Measurements from ENCODE around the gene VSTM2L.
A peak's percentile ranks its signal among the peaks of the same experiment; 100 is the strongest.

Gene VSTM2L

DNA sequence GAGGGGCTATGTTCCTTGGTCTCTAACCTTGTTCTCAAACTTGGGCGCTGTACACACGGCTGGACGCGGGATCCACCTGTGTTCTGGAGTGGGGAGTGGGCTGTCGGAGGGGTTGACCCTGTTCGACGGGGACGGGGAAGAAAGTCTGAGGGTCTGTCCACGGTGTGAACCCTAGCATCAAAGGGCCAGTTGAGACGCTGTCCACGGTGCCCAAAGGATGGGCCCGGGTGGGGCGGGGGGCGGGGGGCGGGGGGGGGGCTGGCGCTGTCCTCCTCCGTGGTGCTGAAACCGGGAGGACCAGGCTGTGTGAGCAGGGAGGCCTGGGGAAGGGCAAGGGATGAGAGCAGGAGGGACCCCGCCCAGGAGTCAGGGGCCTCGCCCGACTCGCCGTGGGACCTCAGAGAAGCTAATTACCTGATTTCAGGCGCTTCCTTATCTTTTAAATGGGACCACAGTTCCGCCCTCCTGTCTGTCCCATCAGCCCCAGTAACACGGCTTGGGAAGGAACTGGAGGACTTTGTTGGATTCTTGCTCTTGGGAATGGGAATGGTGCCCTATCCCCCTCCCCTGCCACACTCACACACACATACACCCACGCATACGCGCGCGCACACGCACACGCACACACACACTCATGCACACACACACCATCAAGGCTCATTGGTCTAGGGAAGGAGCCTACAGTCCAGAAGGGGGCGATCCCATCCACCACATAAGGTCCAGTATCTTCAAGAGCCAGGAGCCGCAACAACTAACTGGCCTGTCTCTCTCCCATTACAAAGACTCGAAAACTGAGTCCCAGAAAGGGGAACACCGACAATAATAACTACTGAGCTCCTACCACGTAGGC lies 1.0 kb upstream of the VSTM2L start:
- DNase-seq: no peak

GRCh38 chr20:37903317-37904007 lies 535 bp downstream of the VSTM2L start:
- DNase-seq: no peak

GRCh38 chr20:37904008-37904642 lies 1.2 kb downstream of the VSTM2L start:
- DNase-seq: no peak

DNA sequence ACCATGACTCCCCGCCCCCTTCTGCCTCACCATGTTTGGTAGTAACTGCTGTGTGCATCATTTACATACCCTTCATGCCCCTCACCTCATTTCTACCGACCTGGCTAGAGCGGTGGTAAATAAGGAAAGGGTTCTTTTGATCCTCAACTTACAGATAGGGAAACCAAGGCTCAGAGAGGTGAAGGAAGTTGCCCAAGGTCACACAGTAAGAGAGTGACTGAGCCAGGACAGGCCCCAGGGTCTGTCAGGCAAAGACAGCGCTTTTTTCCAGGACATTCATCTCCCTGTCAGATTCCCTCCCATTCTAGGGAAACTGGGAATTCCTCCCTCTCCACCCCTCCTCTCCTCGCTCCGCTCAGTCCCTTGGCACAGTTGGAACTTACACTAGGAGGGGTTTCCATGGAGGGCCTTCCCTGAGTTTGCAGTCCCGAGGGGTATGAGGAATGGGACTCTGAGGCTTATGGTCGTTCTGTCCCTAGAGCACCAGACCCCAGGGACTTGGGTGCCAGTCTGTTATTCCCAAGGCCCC lies 2.0 kb downstream of the VSTM2L start:
- DNase-seq: no peak

DNA sequence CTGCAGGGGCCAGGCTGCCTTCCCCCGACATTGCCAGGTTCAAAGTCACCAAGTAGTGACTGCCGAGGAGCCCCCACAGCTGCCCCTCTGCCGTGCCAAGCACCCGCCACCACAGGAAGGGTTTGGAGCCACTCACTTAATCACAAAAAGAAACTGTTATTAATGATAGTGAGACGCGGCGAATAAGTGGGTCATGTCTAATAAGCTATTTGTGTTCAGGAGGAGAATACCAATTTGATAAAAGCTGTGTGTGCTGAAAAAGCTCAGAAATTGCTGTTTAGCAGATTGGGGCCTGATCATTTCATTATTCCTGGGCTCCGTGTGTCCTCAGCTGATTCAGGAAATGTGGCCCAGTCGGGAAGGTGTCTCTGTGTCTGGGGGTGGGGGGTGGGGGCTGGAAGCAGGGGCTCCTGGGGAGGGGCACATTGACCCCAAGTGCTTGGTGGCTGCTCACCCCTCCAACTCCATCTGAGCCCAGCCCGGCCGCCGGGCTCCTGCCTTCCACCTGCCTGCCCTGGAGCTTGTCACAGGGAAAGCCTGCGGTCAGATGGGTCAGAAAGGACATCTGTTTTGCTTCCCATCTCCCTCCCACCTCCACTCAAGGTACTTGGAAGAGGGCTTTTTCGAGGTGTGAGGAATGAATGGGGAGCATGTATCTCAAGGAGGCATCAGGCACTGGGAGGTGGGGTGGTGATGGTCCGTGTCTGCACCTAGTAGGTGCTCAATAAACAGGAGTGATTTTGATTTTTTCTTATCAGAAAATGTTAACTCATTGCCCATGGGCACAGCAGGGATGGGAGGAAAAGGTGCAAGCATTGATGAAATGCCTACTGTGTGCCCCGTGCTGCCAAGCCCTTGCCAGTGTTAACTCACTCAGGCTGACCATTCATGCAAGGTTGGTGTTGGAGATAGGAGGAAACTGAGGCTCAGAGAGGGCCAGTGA lies 3.0 kb downstream of the VSTM2L start:
- DNase-seq: no peak

GRCh38 chr20:37907330-37907676 lies 4.4 kb downstream of the VSTM2L start:
- DNase-seq: no peak

- DNase-seq: no peak
Measured at GRCh38 chr20:37907677-37908401, 4.9 kb downstream of the VSTM2L start.

DNA sequence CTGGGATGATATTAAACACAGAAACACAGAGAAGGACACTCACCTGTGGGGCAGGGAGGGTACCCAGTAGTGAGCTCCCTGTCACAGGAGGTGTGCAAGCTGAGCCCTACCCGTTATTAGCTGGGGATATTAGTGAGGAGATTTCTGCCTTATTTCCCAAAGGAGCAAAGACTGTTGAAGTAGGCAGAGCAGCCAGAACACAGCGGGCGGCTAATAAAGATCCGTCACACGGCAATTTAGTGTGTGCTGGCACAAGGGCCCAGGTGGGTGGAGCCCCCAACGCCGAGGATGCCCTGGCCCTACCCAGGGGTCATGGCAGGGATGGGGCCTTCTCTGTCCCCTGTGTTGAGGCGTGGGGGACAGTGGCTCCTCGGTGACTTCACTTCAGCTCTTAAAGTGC lies 8.3 kb downstream of the VSTM2L start:
- no peak for DNase-seq

DNA sequence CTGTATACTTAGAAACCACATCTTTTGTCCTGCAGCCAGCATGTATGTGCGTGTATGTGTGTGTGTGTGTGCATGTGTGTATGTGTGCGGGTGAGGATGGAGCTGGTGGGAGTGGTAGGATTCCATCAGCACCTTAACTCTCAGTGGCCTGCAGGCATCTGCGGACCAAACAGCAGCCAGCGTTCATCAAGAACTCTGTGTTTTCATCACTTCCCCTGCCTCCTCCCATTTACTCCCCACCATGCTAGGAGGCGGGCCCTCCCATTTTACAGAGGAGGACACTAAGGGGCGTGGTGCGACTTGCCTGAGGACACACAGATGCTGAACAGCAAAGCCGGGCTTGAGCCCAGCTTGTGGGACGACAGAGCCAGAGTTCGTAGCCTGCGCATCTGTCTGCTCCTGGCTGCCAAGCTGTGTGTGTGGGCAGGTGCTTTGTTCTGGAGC lies 8.9 kb downstream of the VSTM2L start:
- DNase-seq: no peak

DNA sequence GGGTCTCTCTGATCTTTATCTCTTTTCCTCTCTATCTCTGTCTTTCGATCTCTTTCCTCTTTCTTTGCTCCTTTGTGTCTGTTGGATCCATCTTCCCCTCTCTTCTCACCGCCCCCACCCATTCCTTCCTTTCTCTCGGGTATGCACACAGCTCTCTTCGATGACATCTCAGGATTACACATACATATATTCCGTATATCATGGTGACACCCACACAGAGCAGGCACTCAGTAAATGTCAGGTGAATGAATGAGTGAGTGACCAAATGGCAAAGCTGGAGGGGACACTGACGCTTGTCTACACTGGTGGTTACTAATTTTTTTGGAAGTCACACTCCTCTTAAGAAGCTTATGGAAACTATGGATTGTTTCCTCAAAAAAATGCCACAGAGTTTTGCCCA lies 9.9 kb downstream of the VSTM2L start:
- no peak for DNase-seq

DNA sequence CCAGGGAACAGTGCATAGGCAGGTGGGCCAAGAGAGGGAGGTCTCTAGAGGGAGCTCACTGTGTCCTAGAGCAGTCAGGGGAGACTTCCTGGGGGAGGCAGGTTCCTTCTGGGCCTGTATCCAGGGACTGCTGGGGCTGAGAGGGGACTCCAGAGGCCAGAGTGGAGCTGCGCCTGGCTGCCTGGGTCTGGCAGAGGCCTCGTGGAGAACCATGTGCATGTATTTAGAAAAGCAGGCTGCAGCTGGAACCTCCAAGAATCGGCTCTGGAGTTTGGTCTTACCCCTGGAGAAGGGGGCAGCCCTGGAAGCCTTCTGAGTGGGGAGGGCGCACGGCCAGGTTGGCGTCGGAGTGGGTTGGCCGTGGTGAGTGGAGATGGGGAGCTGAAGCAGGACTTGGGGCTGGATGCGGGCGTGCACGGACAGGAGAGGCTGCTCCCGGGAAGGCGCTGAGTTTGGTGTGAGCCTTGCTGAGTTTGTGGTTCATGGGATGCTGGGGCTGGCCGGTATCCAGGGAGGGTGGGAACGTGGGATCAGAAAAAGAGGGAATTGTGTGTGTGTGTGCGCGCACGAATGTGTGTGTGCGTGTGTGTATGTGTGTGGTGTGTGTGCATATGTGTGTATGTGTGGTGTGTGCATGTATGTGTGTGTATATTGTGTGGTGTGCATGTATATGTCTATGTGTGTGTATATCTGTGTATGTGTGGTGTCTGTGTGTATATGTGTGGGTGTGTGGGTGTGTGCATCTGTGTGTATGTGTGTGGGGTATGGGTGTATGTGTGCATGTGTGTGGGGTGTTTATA lies 10.8 kb downstream of the VSTM2L start:
- DNase-seq: no peak

- no peak for DNase-seq
Measured at GRCh38 chr20:37914367-37914671, 11.4 kb downstream of the VSTM2L start.

GRCh38 chr20:37914672-37915433 lies 11.9 kb downstream of the VSTM2L start:
- peak; percentile 32 for DNase-seq

DNA sequence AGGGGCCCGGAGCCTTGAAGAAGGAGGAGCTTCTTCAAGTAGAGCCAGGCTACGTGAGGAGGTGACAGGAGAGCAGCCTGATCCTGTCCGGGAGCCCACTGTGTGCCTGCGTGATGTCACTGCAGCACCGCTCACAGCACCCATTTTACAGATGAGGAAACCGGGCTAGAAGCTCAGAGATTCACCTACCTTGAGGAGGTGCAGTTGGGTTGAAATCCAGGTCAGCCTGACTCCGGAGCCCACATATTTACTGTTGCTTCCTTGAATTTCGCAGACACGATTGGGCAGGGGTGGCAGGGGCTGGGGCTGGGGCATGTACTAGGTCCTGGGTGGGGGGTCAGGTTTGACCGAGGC lies 12.5 kb downstream of the VSTM2L start:
- no peak for DNase-seq

DNA sequence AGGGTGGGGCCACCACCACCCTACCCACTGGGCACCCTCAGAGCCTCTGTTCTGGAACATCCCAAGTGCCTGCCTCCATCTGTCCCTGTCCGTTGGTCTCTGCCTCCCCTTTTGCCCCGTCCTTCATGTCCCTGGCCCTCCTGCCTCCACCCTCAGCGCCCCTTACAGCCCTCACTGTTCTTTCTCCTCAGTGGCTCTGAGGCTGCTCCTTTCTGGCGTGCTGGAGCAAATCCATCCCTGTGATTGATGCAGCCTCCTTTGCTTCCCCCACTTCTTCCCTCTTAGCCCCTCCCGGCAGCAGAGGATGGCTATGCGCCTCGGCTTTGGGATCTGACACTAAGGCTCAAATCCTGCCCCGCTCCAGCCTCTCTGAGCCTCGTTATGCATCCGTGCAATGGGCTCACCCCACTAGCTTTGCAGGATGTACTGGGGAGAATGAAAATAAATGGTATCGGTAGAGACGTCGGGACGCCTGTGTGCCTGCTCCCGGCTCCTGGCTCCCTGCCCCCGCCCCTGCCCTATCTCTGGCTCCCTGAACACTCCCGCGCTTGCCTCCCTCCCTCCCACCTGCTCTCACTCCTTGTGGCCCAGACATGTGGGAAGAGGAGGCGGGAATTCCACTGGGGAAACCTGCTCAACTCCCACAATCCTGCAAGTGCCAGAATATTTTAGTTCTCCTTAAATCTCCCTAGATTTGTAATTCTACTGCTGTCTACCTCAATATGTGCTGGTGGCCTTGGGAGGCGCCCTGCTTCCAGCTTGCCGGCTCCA lies 13.1 kb downstream of the VSTM2L start:
- no peak for DNase-seq

DNA sequence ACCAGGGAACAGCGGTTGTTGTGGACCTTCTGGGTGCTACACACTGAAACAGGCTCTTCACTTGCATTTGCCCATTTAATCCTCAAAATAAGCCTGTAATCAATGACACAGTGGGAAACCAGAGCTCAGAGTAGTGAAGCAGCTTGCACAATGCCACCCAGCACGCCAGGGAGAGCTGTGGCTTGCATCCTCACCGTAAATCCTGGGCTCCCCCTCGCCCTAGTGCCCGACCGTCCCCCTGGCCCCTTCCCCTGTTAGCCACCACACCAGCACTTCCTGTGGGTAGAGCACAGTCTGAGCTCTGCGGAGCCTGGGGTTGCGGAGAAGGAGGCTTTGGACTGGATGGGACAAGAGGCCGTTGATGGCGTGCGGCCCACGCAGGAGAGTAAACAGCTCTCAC lies 14.5 kb downstream of the VSTM2L start:
- no peak for DNase-seq

DNA sequence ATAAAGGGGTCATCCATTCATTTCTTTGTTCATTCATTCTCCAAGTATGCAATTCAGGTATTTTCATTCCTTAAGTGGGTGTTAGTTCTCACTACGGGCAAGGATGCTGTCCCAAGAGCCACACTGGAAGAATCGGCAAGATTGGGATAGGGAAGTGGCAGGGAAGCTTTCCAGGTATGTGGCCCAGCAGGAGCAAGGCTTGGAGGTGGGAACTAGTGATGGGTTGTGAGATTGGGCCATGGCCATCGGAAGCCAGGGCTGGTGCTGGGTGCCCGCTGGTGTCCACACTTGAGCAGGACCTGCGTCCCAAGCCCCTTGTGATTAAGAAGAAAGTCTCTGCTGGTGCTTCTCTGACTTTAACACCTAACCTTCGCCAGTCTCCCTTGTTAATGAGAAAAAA lies 15.1 kb downstream of the VSTM2L start:
- no peak for DNase-seq

DNA sequence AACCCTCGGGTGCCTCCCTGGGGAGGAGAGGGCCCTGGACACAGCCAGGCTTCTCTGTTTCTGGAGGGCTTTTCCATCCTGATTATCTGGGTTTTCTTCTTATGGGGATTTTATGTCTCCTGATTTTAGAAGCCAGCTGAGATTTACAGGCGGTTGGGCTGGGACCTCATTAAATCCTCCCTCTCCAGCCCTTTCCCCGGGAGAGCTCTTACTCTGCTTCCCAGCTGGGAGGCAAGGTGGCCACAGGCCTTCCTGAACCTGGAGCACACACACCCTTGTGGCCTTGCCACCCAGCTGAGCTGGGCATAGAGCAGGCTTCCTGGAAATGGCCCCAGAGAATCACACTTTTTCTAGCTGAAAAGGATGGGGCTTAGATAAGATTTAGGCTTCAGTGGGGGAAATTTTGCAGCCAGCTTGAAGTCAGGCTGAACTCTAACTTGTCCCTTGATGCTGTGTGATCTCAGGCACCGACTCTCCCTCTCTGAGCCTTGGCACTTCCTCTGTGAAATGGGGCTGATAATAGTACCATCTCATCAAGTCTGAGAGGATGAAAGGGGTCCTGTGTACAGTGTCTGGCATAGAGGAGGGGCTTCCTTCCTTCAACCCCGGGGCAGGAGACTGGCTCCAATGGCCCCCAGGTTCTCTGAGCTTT lies 16.6 kb downstream of the VSTM2L start:
- no peak for DNase-seq

DNA sequence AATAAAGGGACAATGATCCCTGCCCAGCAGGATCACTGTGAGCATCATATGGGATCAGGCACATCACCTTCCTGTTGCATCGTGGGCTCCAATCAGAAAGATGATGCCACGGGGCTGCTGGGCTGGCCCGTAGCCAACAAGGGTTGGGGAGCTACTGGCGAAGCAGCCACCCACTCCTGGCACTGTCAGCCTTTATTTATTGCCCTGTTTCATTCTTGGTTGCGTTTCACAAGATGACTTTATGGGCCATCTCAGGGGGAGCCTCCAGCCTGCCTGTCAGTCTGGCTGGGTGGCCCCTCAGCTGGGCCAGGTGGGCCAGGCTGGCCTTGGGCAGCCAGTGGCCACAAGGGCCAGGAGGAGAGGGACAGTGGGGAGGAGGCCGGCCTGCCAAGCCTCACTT lies 17.3 kb downstream of the VSTM2L start:
- DNase-seq: no peak

Data from CD4-positive, alpha-beta T cell treated with Interleukin-6 for 4 hours (primary cell).